NCI-H460 (cell line): ENCODE results near the gene TADA2B. TPM values are rescaled to one million over a fixed set of nuclear protein-coding genes. Genes with fewer than 3 reads are reported as not detected.
A peak's percentile ranks its signal among the peaks of the same experiment; 100 is the strongest.

Experiments used
- DNase-seq: peaks from one replicate; pipeline ENCODE4 v3.0.0-alpha.2; 2016; ENCODE audit warnings: low read depth; ENCODE audit errors: extremely low read depth
- total RNA-seq: library from RNA; depleted of rRNA; stranded (reverse); fragments of >200 nt; shearing (Covaris generic); gene quantifications from 2 replicates; pipeline ENCODE4 v1.2.3, GENCODE V29; 2014

The TADA2B gene
- total RNA-seq, 1 experiment from 2014 or later, result 5.8 TPM

GRCh38 chr4:7034262-7035081 is 8.7 kb upstream of the TADA2B start:
- no peak for DNase-seq

DNA sequence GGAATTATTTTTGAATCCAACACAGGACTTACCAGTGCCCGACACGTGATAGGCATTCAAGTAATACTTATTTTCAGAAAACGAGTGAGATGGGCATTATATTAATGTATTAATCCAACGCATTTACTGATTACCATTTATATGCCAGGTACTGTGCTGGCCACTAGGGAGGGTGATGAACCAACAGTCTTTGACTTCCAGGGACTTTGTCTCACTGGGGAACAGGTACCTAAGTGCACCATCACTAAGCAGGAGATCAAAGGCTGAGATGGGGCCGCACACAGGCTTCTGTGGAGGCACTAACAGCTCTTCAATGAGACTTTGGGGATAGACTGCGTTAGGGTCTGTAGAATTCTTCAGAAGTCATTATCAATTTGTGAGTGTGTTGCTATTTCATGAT is 5.7 kb upstream of the TADA2B start:
- DNase-seq, result no peak

- no peak for DNase-seq
Observed at GRCh38 chr4:7040765-7041164, 2.4 kb upstream of the TADA2B start.

- DNase-seq, result no peak
Observed at GRCh38 chr4:7041246-7041645, 1.9 kb upstream of the TADA2B start.

GRCh38 chr4:7041801-7042502 is 1.2 kb upstream of the TADA2B start:
- DNase-seq, result no peak

DNA sequence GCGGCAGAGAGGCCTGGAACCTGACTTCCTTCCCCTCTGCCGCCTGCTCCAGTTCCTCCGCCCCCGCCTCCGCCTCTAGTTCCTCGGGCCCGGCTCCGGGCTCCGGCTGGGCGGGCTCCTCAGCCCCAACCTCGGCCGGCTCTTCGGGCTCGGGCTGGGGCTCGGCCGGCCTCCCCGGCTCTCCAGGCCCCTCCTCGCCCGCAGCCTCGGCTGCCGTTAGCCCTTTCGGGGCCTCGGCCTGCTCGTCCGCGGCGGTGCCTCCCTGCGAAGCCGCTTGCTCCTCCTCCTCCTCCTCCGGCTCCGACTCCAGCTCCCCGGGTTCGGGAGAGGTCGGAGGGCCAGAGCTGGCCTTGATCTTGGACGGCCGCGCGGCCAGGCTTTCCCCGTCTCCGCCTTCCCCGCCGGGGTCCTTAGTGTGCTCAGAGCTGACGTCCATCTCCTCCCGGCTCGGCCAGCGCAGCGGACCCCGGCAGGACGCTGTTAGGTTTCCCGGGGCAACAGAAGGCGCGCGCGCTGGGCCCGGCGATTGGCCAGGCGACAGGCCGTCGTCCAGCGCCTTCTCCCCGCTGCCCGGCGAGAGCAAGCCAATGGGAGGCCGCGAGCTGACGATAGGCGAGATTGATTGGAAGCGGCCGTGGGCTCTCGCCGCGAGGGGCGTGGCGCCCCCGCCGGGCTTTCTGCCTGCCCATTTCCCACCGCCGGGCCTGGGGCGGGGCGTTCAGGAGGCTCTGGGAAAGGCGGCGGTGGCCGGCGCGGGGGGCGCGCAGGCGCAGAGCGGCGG is 479 bp upstream of the TADA2B start:
- peak; percentile 87 for DNase-seq

GRCh38 chr4:7044137-7044930 is 1.2 kb downstream of the TADA2B start:
- no peak for DNase-seq

DNA sequence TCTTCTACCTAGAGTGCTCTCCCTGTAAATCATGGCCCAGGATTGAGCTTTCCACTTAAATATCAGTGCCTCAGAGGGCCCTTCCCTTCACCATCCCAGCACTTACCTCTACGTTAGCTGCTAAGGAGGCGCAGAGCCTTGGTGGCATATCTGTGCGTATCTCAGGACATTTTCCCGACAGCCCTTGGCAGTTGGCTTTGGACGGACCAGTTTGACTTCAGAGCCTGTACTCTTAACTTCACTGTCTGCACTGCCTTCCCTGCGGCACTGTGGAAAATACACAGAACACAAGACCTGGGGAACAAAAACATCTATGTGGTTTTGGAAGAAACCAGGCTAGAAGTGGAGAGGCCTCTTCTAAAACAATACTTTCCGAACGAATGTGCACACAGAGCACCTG is 2.4 kb downstream of the TADA2B start:
- no peak for DNase-seq

DNA sequence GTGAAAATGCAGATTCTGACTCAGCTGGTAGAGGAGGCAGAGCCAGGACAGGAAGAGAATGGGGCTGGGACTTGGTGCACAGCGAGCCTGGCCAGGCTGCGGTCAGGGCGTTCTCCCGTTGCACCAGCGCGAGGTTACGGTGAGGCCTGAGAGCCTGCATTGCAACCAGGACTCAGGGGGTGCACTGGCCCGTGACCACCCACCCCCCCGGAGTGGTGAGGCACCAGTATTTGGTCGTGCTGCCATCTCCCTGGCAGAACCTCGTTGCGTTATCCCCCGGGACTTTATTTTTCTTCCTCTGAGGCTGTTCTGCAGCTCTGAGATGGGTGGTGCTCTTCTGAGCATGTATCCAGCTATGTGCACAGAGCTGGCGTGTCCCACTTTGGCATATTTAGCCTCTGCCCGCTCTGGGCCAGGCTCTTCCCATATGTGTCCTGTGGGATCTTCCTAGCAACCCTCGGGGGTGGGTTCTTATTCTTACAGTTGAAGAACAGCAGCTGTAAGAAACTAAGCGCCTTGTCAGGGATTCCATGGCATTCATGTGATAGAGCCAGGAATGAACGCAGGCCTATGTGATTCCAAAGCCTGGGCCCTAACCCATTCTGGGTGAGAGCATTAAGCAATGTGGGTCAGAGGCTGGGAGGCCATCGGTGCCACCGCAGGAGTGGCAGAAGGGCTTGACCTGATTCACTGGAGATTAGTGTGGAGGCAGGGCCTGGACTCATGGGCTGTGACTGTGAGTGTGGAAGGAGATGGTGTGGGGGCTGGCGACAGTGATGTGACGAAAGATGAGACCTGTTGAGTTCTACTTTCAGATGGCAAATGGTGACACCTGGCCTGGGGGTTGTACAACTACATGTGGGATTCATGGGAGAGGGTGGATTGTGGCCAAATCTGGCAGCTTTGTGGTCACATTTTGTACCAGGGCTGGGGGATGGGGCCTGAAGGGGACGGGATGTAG is 3.1 kb downstream of the TADA2B start:
- no peak for DNase-seq

DNA sequence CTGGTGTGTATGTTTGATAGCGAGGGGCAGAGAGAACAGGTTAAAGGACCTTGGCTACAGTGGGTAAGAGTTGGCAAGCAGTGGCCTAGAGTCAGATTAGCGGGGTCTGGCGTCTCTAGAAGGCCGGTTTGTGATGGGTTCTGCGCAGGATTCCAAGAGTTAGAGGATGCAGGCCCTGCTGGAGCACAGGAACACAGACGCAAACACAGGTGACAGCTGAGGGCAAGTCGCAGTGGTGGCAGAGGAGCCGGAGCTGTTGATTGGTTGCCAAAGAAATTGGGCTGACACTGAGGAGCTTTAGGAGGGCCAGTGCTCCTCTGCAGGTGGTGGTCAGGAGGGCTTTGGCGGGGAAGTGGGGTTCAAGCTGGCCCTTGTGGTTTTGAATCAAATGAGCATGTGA is 3.8 kb downstream of the TADA2B start:
- DNase-seq, result no peak

GRCh38 chr4:7048642-7049041 is 5.5 kb downstream of the TADA2B start:
- no peak for DNase-seq

- no peak for DNase-seq
Observed at GRCh38 chr4:7049295-7049694, 6.1 kb downstream of the TADA2B start.

DNA sequence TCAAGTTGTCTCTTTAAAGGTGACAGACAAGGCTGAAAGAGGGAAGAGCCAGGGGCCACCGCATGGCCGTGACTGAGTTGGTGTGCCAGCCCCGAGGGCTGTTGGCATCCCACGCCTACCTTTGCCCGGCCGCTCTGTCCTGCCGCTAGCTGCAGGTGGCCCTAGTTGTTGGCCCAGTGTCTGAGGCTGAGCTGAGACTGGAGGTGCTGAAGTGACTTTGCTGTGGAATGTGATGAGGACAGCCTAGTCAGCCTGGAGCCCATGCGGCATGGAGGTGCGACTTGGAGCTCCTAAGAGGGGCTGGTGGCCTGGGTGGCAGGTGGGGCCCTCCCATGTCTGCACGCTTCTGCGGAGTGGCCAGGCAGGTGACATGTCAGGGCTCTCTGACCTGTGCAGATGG is 6.6 kb downstream of the TADA2B start:
- no peak for DNase-seq

DNA sequence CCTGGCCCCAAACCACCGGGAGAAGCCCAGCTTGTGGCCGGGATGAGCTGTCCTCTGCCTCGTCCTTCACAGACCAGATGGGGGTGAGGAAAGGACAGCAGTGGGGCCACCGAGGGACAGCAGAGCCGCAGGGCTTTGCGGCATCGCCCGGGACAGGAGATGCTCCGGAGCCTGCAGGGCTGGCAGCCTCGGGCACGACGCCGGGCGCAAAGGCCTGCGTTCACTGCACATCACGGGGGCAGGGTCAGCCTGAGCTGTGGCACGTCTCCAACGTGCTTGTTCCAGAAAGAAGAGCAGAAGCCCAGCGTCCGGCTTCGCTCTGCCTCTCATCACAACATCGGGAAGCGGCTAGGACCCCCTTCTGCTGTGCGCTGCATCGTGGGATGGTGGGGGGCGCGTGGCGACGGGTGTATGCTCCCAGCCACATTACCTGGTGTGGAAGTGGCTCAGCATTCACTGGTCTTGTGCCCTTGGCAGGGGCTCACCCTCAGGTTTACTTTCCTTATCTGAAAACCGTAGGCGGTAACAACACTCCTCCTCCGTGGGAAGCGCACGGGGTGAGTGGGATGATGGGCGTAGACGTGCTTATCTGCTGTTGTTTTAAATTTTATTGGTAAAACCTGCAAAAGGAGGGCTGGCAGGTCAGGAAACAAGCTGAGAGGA is 7.4 kb downstream of the TADA2B start:
- DNase-seq, result no peak

- DNase-seq, result no peak
Observed at GRCh38 chr4:7051144-7051495, 7.9 kb downstream of the TADA2B start.

GRCh38 chr4:7051905-7052304 is 8.7 kb downstream of the TADA2B start:
- DNase-seq, result no peak

DNA sequence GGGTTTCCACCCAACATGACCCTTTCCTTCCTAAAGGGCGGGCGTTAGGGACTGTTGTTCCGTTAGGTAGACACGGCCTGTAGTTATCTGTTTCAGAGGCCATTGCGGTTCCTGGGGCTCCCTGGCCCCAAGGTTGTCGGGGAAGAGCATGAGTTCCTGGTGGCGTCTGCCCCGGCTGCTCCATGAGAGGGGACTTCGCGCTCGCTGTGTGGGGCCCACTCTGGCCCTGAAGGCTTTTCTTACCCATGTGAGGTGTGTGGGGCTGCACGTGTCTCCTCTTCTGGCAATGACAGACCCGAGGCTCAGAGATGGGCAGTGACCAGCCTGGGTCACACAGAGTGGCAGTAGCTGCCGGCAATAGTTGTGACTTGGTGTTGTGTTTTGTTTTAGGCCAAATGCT is 9.1 kb downstream of the TADA2B start:
- DNase-seq, result no peak

DNA sequence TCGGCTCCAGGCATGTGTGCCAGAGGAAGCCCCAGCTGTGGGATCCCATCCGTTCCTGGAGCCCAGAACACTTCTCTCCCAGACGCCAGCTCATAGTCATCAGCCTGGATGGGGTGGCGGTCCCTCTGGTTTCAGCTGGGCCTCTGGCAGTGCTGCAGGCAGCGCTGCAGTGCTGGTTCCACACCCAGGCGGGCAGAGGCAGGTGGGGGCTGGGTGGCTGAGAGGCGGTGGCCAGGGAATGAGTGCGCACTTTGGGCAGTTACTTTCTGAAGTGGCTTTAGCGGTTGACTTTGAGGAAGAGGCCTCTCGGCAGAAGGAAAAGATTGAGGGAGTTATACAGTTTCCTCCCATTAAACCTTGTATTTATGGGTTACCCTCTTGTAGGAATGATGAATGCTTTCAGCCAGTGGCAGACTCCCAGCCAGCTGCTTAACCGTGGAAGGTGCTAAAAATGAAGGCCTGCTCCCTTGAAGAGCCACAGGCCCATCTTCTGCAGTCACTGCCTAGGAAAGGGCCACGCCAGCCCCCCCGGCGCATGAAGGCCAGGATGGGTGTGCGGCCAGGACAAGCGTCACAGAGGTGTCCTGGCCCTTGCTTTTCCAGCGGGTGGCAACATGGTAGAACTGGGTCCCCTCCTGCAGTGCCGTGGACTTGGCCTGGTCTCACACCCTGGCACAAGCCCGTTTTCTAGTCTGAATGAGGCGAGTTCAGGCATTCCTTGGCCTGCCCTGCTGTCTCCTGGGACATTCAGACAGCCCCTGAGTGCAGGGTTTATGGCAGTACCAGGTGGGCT is 9.9 kb downstream of the TADA2B start:
- DNase-seq, result no peak
